Upper lobe of left lung (tissue), 6 donors: ENCODE results near the gene ATP6V1C2. TPM values are rescaled to one million over a fixed set of nuclear protein-coding genes. Genes with fewer than 3 reads are reported as not detected.

Source experiments
- ATAC-seq, 2 donors: fragments of 200-7000 bp; cut with Tn5 transposase; one replicate each; pipeline ENCODE4 v1.9.1; 2022; ENCODE audit warnings: mild to moderate bottlenecking in 2 of 2, moderate library complexity in 2 of 2; ENCODE audit not compliant: low FRiP score in 2 of 2
- DNase-seq, 2 donors: peaks; one replicate each; pipeline ENCODE4 v3.0.0-alpha.2; 2019 to 2020
- H3K27ac ChIP-seq, 4 donors: fragments of 200-600 bp; sonication (generic); one replicate each; pipeline ENCODE4 v1.5.1; 2016 to 2019
- H3K27me3 ChIP-seq, 4 donors: fragments of 200-600 bp; sonication (generic); one replicate each; pipeline ENCODE4 v1.5.1; 2017 to 2019
- H3K36me3 ChIP-seq, 4 donors: fragments of 200-600 bp; sonication (generic); one replicate each; pipeline ENCODE4 v1.5.1; 2016 to 2019
- H3K4me1 ChIP-seq, 4 donors: fragments of 200-600 bp; sonication (generic); one replicate each; pipeline ENCODE4 v1.5.1; 2018 to 2019
- H3K4me3 ChIP-seq, 4 donors: fragments of 200-600 bp; sonication (generic); one replicate each; pipeline ENCODE4 v1.5.1; 2017 to 2019; ENCODE audit warnings: mild to moderate bottlenecking in 2 of 4, moderate library complexity in 1 of 4
- H3K9me3 ChIP-seq, 4 donors: fragments of 200-600 bp; sonication (generic); one replicate each; pipeline ENCODE4 v1.5.1; 2018 to 2019
- EP300 ChIP-seq, 4 donors: sonication (generic); formaldehyde crosslinking; IDR thresholded peaks; one replicate each; pipeline ENCODE4 v1.5.1; 2017; ENCODE audit warnings: antibody characterized with exemption in 4 of 4, control low read depth in 2 of 4
- POLR2A ChIP-seq, 4 donors: fragments of 450-650 bp; IDR thresholded peaks; one replicate each; pipeline ENCODE4 v1.5.1; 2016 to 2017; ENCODE audit warnings: antibody characterized with exemption in 4 of 4, mild to moderate bottlenecking in 2 of 4
- POLR2AphosphoS5 ChIP-seq, 2 donors: sonication (generic); formaldehyde crosslinking; IDR thresholded peaks; one replicate each; pipeline ENCODE4 v1.5.1; 2017; ENCODE audit warnings: antibody characterized with exemption in 2 of 2
- WGBS, 2 donors: methylation state at CpG; one replicate each; pipeline ENCODE4 v1.1.5; 2017 to 2018; 5-methylcytosine and 5-hydroxymethylcytosine counted together
- small RNA-seq, 4 donors: library from RNA; depleted of rRNA; stranded (forward); fragments of <200 nt; gene quantifications; one replicate each; pipeline ENCODE3, GENCODE V24; 2016
- total RNA-seq, 6 donors: library from RNA; depleted of rRNA in 4 of 6; stranded (reverse); fragments of >200 nt in 4 of 6; gene quantifications; one replicate each; pipeline versions ENCODE4 v1.1.0 to v1.2.1, GENCODE V29; 2016 to 2021
- TF ChIP-seq, protein P1 (sequence below), 6 experiments: fragments of 450-650 bp in 4 of 6; fragments of 200-600 bp in 2 of 6; sonication (generic) in 2 of 6; IDR thresholded peaks; one replicate each; pipeline ENCODE4 v1.5.1; 2016 to 2019; ENCODE audit warnings: antibody characterized with exemption in 6 of 6
- donor health status: DM: no; HTN: no; CAD: no; lungs with moderate emphysema.
- donor health status: DM: no; HTN: yes; CAD: no; lungs with severe emphysema.

Gene ATP6V1C2
- total RNA-seq, 6 donors from 2014 or later = 0.81 to 92.2 (median 2.4) TPM

DNA sequence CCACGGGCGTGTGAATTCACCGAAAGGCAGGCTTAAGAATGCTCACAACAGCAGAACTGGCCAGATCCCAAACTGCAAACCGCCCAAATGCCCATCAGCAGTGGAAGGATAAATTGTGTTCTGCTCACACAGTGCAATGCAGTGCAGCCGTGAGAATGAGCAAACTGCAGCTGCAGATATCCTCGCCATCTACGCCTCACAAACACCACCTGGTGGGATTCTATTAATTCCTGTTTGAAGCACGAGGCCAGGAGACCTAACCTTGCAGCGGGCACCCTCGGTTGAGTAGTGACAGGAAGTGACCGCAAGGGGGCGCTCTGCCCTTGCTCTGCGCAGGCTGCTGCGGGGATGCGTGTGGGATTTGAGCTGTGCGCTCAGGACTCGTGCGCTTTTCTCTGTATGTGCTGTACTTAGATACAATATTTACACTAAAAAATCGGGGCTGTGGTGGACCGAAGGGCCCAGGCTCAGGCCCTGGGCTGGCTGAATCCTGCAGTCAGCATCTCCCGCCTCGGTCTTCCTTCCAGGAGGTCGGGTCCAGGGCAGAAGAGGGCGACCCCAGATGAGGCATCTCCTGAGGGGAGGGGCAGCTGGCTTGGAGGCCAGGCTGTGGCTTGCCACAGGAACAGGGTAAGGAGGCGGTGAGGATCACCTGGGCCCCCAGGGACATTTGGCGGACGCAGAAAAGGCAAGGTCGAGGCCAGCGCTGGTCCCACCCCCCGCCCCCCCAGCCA, 110.9 kb downstream of the ATP6V1C2 start:
- peaks cover 0 to 10% (median 0%) of the 10 kb centered on the region in 4 donors for H3K27me3 ChIP-seq
- 13 to 20% methylated on average over 8 to 27 of the region's 30 CpGs for WGBS, 2 donors
- no peaks in the 10 kb centered on the region for H3K9me3 ChIP-seq
- peak; percentile 80 to 84 for DNase-seq
- peak; percentile 84 to 90 for ATAC-seq
- no peaks in the 10 kb centered on the region for H3K36me3 ChIP-seq
- H3K4me3 ChIP-seq = no peak overlapping the region
- no peak overlapping the region for H3K27ac ChIP-seq
- H3K4me1 ChIP-seq = peaks cover 6 to 16% (median 10%) of the 10 kb centered on the region in 4 donors
- TF ChIP-seq, protein P1, sequence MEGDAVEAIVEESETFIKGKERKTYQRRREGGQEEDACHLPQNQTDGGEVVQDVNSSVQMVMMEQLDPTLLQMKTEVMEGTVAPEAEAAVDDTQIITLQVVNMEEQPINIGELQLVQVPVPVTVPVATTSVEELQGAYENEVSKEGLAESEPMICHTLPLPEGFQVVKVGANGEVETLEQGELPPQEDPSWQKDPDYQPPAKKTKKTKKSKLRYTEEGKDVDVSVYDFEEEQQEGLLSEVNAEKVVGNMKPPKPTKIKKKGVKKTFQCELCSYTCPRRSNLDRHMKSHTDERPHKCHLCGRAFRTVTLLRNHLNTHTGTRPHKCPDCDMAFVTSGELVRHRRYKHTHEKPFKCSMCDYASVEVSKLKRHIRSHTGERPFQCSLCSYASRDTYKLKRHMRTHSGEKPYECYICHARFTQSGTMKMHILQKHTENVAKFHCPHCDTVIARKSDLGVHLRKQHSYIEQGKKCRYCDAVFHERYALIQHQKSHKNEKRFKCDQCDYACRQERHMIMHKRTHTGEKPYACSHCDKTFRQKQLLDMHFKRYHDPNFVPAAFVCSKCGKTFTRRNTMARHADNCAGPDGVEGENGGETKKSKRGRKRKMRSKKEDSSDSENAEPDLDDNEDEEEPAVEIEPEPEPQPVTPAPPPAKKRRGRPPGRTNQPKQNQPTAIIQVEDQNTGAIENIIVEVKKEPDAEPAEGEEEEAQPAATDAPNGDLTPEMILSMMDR (IDR thresholded peaks at IDR 0.05) = peak; percentile 90 to 94 (median 92)
- TF ChIP-seq EP300 (IDR thresholded peaks at IDR 0.05) = no peak

- no peaks in the 10 kb centered on the region for H3K9me3 ChIP-seq
- no peak for DNase-seq
- H3K36me3 ChIP-seq = no peaks in the 10 kb centered on the region
- ATAC-seq = no peak
- H3K27ac ChIP-seq = no peak overlapping the region
- TF ChIP-seq, protein P1 (IDR thresholded peaks at IDR 0.05) = no peak
- TF ChIP-seq POLR2A (IDR thresholded peaks at IDR 0.05) = no peak
- no peak for TF ChIP-seq EP300 (IDR thresholded peaks at IDR 0.05)
- no peak for TF ChIP-seq POLR2AphosphoS5 (IDR thresholded peaks at IDR 0.05)
- peaks cover 0 to 10% (median 0%) of the 10 kb centered on the region in 4 donors for H3K27me3 ChIP-seq
- no peak overlapping the region for H3K4me3 ChIP-seq
- 87 to 95% methylated on average over 8 to 10 of the region's 10 CpGs for WGBS, 2 donors
- H3K4me1 ChIP-seq = peaks cover 6 to 16% (median 10%) of the 10 kb centered on the region in 4 donors
Observed at GRCh38 chr2:10833021-10833420, 111.6 kb downstream of the ATP6V1C2 start.

GRCh38 chr2:10834068-10834655, 112.7 kb downstream of the ATP6V1C2 start:
- WGBS, 2 donors = 73 to 79% methylated on average over 6 to 7 of the region's 8 CpGs
- H3K4me1 ChIP-seq = peaks cover 6 to 16% (median 10%) of the 10 kb centered on the region in 4 donors
- no peaks in the 10 kb centered on the region for H3K36me3 ChIP-seq
- ATAC-seq = no peak
- H3K4me3 ChIP-seq = no peak overlapping the region
- H3K27ac ChIP-seq = no peak overlapping the region
- H3K9me3 ChIP-seq = no peaks in the 10 kb centered on the region
- peaks cover 0 to 10% (median 0%) of the 10 kb centered on the region in 4 donors for H3K27me3 ChIP-seq
- TF ChIP-seq, protein P1 (IDR thresholded peaks at IDR 0.05) = no peak
- no peak for TF ChIP-seq POLR2AphosphoS5 (IDR thresholded peaks at IDR 0.05)
- TF ChIP-seq EP300 (IDR thresholded peaks at IDR 0.05) = no peak
- TF ChIP-seq POLR2A (IDR thresholded peaks at IDR 0.05) = no peak
- no peak for DNase-seq

Small RNAs within 50 kb of the gene (small RNA-seq; reads per million reads assigned to genes)
- gene RNU7-138P (0 reads per million in 4 donors), gene RNU7-176P (0 reads per million in 4 donors)

Other genes starting within 250 kb of the ATP6V1C2 start
- 10 to 100 TPM; 12.7 to 25.2 (median 19.6) TPM for gene NOL10, start 31.7 kb upstream of the ATP6V1C2 start, total RNA-seq
- 100 to 1,000 TPM in 4 of 6 donors, 10 to 100 TPM in 2; 32.5 to 209 (median 122) TPM for gene PDIA6, start 91.2 kb downstream of the ATP6V1C2 start, total RNA-seq
- 1 to 10 TPM in 1 of 6 donors, under 1 TPM in 1, not detected in 4; 0.15 to 1.1 TPM for gene KCNF1, start 190.3 kb downstream of the ATP6V1C2 start, total RNA-seq